KMS-11 (cell line): Measurements from ENCODE around the gene PRR9.

Experiments
- H2AFZ ChIP-seq: fragments of 200-600 bp; sonication (generic); 2 replicates; pipeline ENCODE4 v1.6.1; 2016; ENCODE audit warnings: antibody characterized with exemption, mixed run types, low read depth
- H3K27ac ChIP-seq: fragments of 200-600 bp; sonication (generic); 2 replicates; pipeline ENCODE4 v1.6.1; 2016; ENCODE audit warnings: mild to moderate bottlenecking, mixed run types
- H3K27me3 ChIP-seq: fragments of 200-600 bp; sonication (generic); 2 replicates; pipeline ENCODE4 v1.6.1; 2017; ENCODE audit warnings: mild to moderate bottlenecking, low read depth, mixed run types, moderate library complexity; ENCODE audit not compliant: insufficient read depth
- H3K36me3 ChIP-seq: fragments of 200-600 bp; sonication (generic); 2 replicates; pipeline ENCODE4 v1.6.1; 2017; ENCODE audit warnings: mild to moderate bottlenecking, mixed run types; ENCODE audit not compliant: insufficient read depth
- H3K4me1 ChIP-seq: fragments of 200-600 bp; sonication (generic); 2 replicates; pipeline ENCODE4 v1.6.1; 2016; ENCODE audit warnings: mild to moderate bottlenecking, low read depth, mixed run types; ENCODE audit not compliant: poor library complexity, severe bottlenecking
- H3K4me2 ChIP-seq: fragments of 200-600 bp; sonication (generic); 2 replicates; pipeline ENCODE4 v1.7.0; 2016; ENCODE audit warnings: mild to moderate bottlenecking, mixed run types
- H3K4me3 ChIP-seq: fragments of 200-600 bp; sonication (generic); IDR thresholded peaks from 2 replicates; pipeline ENCODE4 v1.6.1; 2017; ENCODE audit warnings: low read depth, low read length, mixed read lengths; ENCODE audit not compliant: insufficient read depth
- H3K79me2 ChIP-seq: fragments of 200-600 bp; sonication (generic); 2 replicates; pipeline ENCODE4 v1.6.1; 2016; ENCODE audit warnings: low read depth, mixed run types; ENCODE audit not compliant: insufficient read depth
- H3K9ac ChIP-seq: fragments of 200-600 bp; sonication (generic); 2 replicates; pipeline ENCODE4 v1.6.1; 2016; ENCODE audit warnings: mild to moderate bottlenecking, mixed run types
- H4K20me1 ChIP-seq: fragments of 200-600 bp; sonication (generic); 2 replicates; pipeline ENCODE4 v1.6.1; 2016; ENCODE audit warnings: mild to moderate bottlenecking, mixed run types; ENCODE audit not compliant: insufficient read depth
- TF ChIP-seq, protein P1 (sequence below): fragments of 200-600 bp; sonication (generic); conservative IDR thresholded peaks from 2 replicates; pipeline ENCODE4 v1.6.1; 2017; ENCODE audit warnings: low read depth, mild to moderate bottlenecking, antibody characterized with exemption, low read length, moderate library complexity, mixed read lengths

PRR9 gene

DNA sequence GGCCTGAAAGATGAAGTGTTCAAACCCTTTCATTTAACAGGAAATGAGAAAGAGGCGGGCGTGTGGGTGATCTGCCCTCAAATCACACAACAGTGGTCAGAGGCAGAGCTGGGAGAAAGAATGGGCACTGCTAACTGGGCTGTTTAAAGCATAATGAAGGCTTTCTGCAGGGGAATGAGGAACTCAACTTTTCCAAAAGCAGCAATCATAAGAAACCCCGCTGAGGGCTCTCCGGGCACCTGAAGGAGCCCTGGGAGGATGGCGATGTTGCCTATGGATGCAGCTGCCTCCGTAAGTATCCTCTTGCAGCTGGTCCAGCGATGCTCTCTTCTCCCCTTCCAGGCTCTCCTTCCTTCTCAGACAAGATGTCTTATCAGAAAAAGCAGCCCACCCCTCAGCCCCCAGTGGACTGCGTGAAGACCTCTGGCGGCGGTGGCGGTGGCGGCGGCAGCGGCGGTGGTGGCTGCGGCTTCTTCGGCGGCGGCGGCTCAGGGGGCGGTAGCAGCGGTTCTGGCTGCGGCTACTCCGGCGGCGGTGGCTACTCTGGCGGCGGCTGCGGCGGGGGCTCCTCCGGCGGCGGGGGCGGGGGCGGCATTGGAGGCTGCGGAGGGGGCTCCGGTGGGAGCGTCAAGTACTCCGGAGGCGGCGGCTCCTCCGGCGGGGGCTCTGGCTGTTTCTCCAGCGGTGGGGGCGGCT, 43.3 kb downstream of the PRR9 start:
- Histone ChIP-seq H2AFZ (no peak overlapping the region), H3K4me2 (no peak overlapping the region; the same call in 1 of the 2 replicates), H3K27ac (no peak overlapping the region), H3K79me2 (no peaks in the 10 kb centered on the region), H3K9ac (no peak overlapping the region), H3K4me3 (no peak overlapping the region), H4K20me1 (no peaks in the 10 kb centered on the region), H3K27me3 (peaks cover 10% of the 10 kb centered on the region; the same call in 1 of the 2 replicates), H3K4me1 (peaks cover 25% of the 10 kb centered on the region), H3K36me3 (no peaks in the 10 kb centered on the region)
- TF ChIP-seq, protein P1, sequence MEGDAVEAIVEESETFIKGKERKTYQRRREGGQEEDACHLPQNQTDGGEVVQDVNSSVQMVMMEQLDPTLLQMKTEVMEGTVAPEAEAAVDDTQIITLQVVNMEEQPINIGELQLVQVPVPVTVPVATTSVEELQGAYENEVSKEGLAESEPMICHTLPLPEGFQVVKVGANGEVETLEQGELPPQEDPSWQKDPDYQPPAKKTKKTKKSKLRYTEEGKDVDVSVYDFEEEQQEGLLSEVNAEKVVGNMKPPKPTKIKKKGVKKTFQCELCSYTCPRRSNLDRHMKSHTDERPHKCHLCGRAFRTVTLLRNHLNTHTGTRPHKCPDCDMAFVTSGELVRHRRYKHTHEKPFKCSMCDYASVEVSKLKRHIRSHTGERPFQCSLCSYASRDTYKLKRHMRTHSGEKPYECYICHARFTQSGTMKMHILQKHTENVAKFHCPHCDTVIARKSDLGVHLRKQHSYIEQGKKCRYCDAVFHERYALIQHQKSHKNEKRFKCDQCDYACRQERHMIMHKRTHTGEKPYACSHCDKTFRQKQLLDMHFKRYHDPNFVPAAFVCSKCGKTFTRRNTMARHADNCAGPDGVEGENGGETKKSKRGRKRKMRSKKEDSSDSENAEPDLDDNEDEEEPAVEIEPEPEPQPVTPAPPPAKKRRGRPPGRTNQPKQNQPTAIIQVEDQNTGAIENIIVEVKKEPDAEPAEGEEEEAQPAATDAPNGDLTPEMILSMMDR = no peak

GRCh38 chr1:153261281-153262069, 44.1 kb downstream of the PRR9 start:
- Histone ChIP-seq H3K36me3 (no peaks in the 10 kb centered on the region), H3K4me1 (peaks cover 25% of the 10 kb centered on the region), H4K20me1 (no peaks in the 10 kb centered on the region), H3K9ac (no peak overlapping the region; the same call in 1 of the 2 replicates), H3K79me2 (no peaks in the 10 kb centered on the region), H3K27me3 (peaks cover 10% of the 10 kb centered on the region; the same call in 1 of the 2 replicates), H2AFZ (peak overlapping the region; percentile 21), H3K4me3 (no peak overlapping the region), H3K27ac (no peak overlapping the region), H3K4me2 (peak overlapping the region; percentile 59)
- TF ChIP-seq, protein P1 = no peak

GRCh38 chr1:153262070-153262366, 44.6 kb downstream of the PRR9 start:
- H3K4me3 ChIP-seq = no peak overlapping the region
- H3K9ac ChIP-seq = no peak overlapping the region; the same call in 1 of the 2 replicates
- H3K36me3 ChIP-seq = no peaks in the 10 kb centered on the region
- TF ChIP-seq, protein P1 = no peak
- peak overlapping the region; percentile 21 for H2AFZ ChIP-seq
- peak overlapping the region; percentile 59 for H3K4me2 ChIP-seq
- H3K79me2 ChIP-seq = no peaks in the 10 kb centered on the region
- H3K27me3 ChIP-seq = peaks cover 10% of the 10 kb centered on the region; the same call in 1 of the 2 replicates
- H3K27ac ChIP-seq = no peak overlapping the region
- no peaks in the 10 kb centered on the region for H4K20me1 ChIP-seq
- peaks cover 25% of the 10 kb centered on the region for H3K4me1 ChIP-seq

GRCh38 chr1:153262462-153263157, 45.2 kb downstream of the PRR9 start:
- H4K20me1 ChIP-seq = no peaks in the 10 kb centered on the region
- H3K27me3 ChIP-seq = peaks cover 10% of the 10 kb centered on the region; the same call in 1 of the 2 replicates
- H3K4me1 ChIP-seq = peaks cover 25% of the 10 kb centered on the region
- peak overlapping the region; percentile 59 for H3K4me2 ChIP-seq
- H3K9ac ChIP-seq = no peak overlapping the region
- peak overlapping the region; percentile 21; the same call in 1 of the 2 replicates for H2AFZ ChIP-seq
- H3K27ac ChIP-seq = 0 out of 2 replicates have a peak overlapping the region, but pooled peaks have one; percentile 0
- H3K4me3 ChIP-seq = no peak overlapping the region
- H3K79me2 ChIP-seq = no peaks in the 10 kb centered on the region
- TF ChIP-seq, protein P1 = no peak
- no peaks in the 10 kb centered on the region for H3K36me3 ChIP-seq
